SU-DHL-6 (cell line): ENCODE results near the gene EYS.

Source experiments
- EZH2phosphoT487 ChIP-seq: fragments of 200-600 bp; sonication (generic), shearing (Covaris generic); conservative IDR thresholded peaks from 2 replicates; pipeline ENCODE4 v1.6.1; 2018; ENCODE audit warnings: mild to moderate bottlenecking, antibody characterized with exemption, low read length, moderate library complexity, mixed read lengths
- TF ChIP-seq, protein P1 (sequence below): fragments of 200-600 bp; sonication (generic); IDR thresholded peaks from one replicate; pipeline ENCODE4 v1.5.1; 2017; ENCODE audit warnings: antibody characterized with exemption, mild to moderate bottlenecking, low read length, moderate library complexity; ENCODE audit not compliant: insufficient read depth, poor library complexity, severe bottlenecking

- TF ChIP-seq, protein P1, sequence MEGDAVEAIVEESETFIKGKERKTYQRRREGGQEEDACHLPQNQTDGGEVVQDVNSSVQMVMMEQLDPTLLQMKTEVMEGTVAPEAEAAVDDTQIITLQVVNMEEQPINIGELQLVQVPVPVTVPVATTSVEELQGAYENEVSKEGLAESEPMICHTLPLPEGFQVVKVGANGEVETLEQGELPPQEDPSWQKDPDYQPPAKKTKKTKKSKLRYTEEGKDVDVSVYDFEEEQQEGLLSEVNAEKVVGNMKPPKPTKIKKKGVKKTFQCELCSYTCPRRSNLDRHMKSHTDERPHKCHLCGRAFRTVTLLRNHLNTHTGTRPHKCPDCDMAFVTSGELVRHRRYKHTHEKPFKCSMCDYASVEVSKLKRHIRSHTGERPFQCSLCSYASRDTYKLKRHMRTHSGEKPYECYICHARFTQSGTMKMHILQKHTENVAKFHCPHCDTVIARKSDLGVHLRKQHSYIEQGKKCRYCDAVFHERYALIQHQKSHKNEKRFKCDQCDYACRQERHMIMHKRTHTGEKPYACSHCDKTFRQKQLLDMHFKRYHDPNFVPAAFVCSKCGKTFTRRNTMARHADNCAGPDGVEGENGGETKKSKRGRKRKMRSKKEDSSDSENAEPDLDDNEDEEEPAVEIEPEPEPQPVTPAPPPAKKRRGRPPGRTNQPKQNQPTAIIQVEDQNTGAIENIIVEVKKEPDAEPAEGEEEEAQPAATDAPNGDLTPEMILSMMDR = no peak
- no peak for TF ChIP-seq EZH2phosphoT487
These were observed 1842.2 kb downstream of the EYS start for GRCh38 chr6:63864671-63865318.
